Endothelial cell of umbilical vein (primary cell): ENCODE results near the gene TPRA1. TPM values are rescaled to one million over a fixed set of nuclear protein-coding genes. Genes with fewer than 3 reads are reported as not detected.
A peak's percentile ranks its signal among the peaks of the same experiment; 100 is the strongest.

ENCODE experiments used
- BruUV-seq: library from RNA; stranded (reverse); fragments of 400-500 nt; replicated peaks from 2 replicates; lab custom pipeline; 2021; lab: Mats Ljungman, UMichigan
- CTCF ChIA-PET: fragments of 300-600, 350-600 bp; sonication (Branson Sonifier 250); formaldehyde crosslinking; loops from one replicate; lab custom pipeline; 2021; ENCODE audit warnings: antibody characterized with exemption, inconsistent platforms; lab: Charles Lee
- POLR2A ChIA-PET: fragments of 300-600, 350-600 bp; sonication (Branson Sonifier 250); formaldehyde crosslinking; loops from one replicate; lab custom pipeline; 2021; ENCODE audit warnings: antibody characterized with exemption, inconsistent platforms; lab: Charles Lee
- DNase-seq: peaks from one replicate; pipeline ENCODE4 v3.0.0-alpha.2; 2011; ENCODE audit warnings: low read depth, low spot score
- FAIRE-seq: peaks from 2 replicates; lab custom pipeline; 2011; peaks lifted over from hg19 to GRCh38; lab: Jason Lieb, UNC
- H2AFZ ChIP-seq: 2 replicates; pipeline ENCODE4 v1.6.0; 2012; ENCODE audit warnings: low read depth, low read length, control low read depth, inconsistent platforms
- H3K27ac ChIP-seq: 2 replicates; pipeline ENCODE4 v1.5.1; 2011; ENCODE audit warnings: low read depth, mild to moderate bottlenecking, control low read depth, low read length, moderate library complexity; ENCODE audit not compliant: insufficient read depth
- H3K27me3 ChIP-seq, 2 experiments: 2 replicates each; pipeline versions ENCODE4 v1.6.0 to v1.6.1; 2011; ENCODE audit warnings: low read length in 2 of 2, mixed read lengths in 1 of 2; ENCODE audit not compliant: control insufficient read depth in 2 of 2, insufficient read depth in 2 of 2
- H3K36me3 ChIP-seq, 2 experiments: 2 replicates in 1 of 2; 3 replicates in 1 of 2; pipeline ENCODE4 v1.5.1; 2011; ENCODE audit warnings: low read length in 2 of 2, mild to moderate bottlenecking in 1 of 2, moderate library complexity in 1 of 2; ENCODE audit not compliant: control insufficient read depth in 2 of 2, insufficient read depth in 2 of 2; ENCODE audit errors: extremely low read depth in 1 of 2
- H3K4me1 ChIP-seq: 3 replicates; pipeline ENCODE4 v1.5.1; 2011; ENCODE audit warnings: mild to moderate bottlenecking, low read length; ENCODE audit not compliant: control insufficient read depth, insufficient read depth; ENCODE audit errors: extremely low read depth
- H3K4me2 ChIP-seq: 2 replicates; pipeline ENCODE4 v1.6.1; 2011; ENCODE audit warnings: low read length, control low read depth, mixed read lengths; ENCODE audit not compliant: insufficient read depth
- H3K4me3 ChIP-seq, 3 experiments: fragments of 200-600 bp in 1 of 3; sonication (generic), shearing (Covaris generic) in 1 of 3; replicated peaks in 1 of 3; 2 replicates each; pipeline ENCODE4 v1.5.1; 2011 to 2016; ENCODE audit warnings: control low read depth in 3 of 3, low read length in 3 of 3, mild to moderate bottlenecking in 2 of 3, inconsistent platforms in 1 of 3, low read depth in 1 of 3, moderate library complexity in 1 of 3; ENCODE audit not compliant: insufficient read depth in 1 of 3
- H3K79me2 ChIP-seq: 2 replicates; pipeline ENCODE4 v1.6.0; 2012; ENCODE audit warnings: low read length, inconsistent platforms; ENCODE audit not compliant: control insufficient read depth, insufficient read depth
- H3K9ac ChIP-seq: replicated peaks from 2 replicates; pipeline ENCODE3; 2011; ENCODE audit warnings: low read length, control low read depth; ENCODE audit not compliant: insufficient read depth; ENCODE audit errors: extremely low read depth
- H3K9me1 ChIP-seq: replicated peaks from 3 replicates; pipeline ENCODE4 v1.6.0; 2011; ENCODE audit warnings: mild to moderate bottlenecking, low read length; ENCODE audit not compliant: control insufficient read depth, insufficient read depth; ENCODE audit errors: extremely low read depth
- H3K9me3 ChIP-seq: replicated peaks from 2 replicates; pipeline ENCODE4 v1.5.1; 2012; ENCODE audit warnings: low read length, inconsistent platforms; ENCODE audit not compliant: control insufficient read depth, insufficient read depth
- H4K20me1 ChIP-seq: replicated peaks from 2 replicates; pipeline ENCODE3; 2011; ENCODE audit warnings: mild to moderate bottlenecking, low read length; ENCODE audit not compliant: control insufficient read depth, insufficient read depth; ENCODE audit errors: extremely low read depth
- EZH2 ChIP-seq: IDR thresholded peaks from 2 replicates; pipeline ENCODE4 v1.6.1; 2012; ENCODE audit warnings: borderline replicate concordance, low read depth, mild to moderate bottlenecking, moderate library complexity, low read length, inconsistent platforms; ENCODE audit not compliant: severe bottlenecking
- FOS ChIP-seq: IDR thresholded peaks from 2 replicates; pipeline ENCODE4 v1.6.1; 2011; ENCODE audit warnings: mild to moderate bottlenecking, low read length, moderate library complexity, borderline replicate concordance; ENCODE audit not compliant: insufficient read depth
- GATA2 ChIP-seq: IDR thresholded peaks from 2 replicates; pipeline ENCODE4 v1.7.0; 2011; ENCODE audit warnings: low read depth, mild to moderate bottlenecking, moderate library complexity, mixed read lengths, low read length; ENCODE audit not compliant: insufficient read length, insufficient read depth
- JUN ChIP-seq: IDR thresholded peaks from 2 replicates; pipeline ENCODE4 v1.6.1; 2011; ENCODE audit warnings: borderline replicate concordance, low read depth; ENCODE audit not compliant: insufficient read length, insufficient read depth
- MYC ChIP-seq: IDR thresholded peaks from one replicate; pipeline ENCODE4 v1.6.1; 2011; ENCODE audit warnings: mild to moderate bottlenecking, low read depth, low read length
- POLR2A ChIP-seq: IDR thresholded peaks from 2 replicates; pipeline ENCODE4 v1.6.1; 2012; ENCODE audit warnings: low read depth, mild to moderate bottlenecking, control low read depth, low read length
- POLR2AphosphoS5 ChIP-seq: IDR thresholded peaks from 2 replicates; pipeline ENCODE4 v1.6.1; 2012; ENCODE audit warnings: low read depth, mild to moderate bottlenecking, control low read depth, low read length, moderate library complexity; ENCODE audit not compliant: insufficient read depth
- dilution Hi-C: fragments of 300-500 bp; cut with MboI; formaldehyde crosslinking; loops from one replicate; pipeline ENCODE4 v1.15.0; 2019; ENCODE audit warnings: low sequenced_read_pairs; ENCODE audit not compliant: extremely low pct_ligation_motif_present
- intact Hi-C: fragments of 100-400 bp; cut with micrococcal nuclease; formaldehyde crosslinking; loops from one replicate; pipeline ENCODE4 v1.10.0; 2022
- polyA plus RNA-seq, 4 experiments: library from polyadenylated mRNA; depleted of rRNA in 3 of 4; stranded (reverse) in 3 of 4; unstranded in 1 of 4; fragments of >200 nt; gene quantifications; 2 replicates each; pipeline versions ENCODE4 v1.2.1 to v1.2.3, GENCODE V29; 2011 to 2012; ENCODE audit warnings: missing spikeins in 1 of 4
- total RNA-seq: library from RNA; stranded (reverse); gene quantifications from 2 replicates; pipeline ENCODE4 v1.2.3, GENCODE V29; 2021
- TF ChIP-seq, protein P1 (sequence below): IDR thresholded peaks from 2 replicates; pipeline ENCODE4 v1.6.1; 2011; ENCODE audit not compliant: insufficient read depth, insufficient read length
- TF ChIP-seq, protein P2 (sequence below), 2 donors: IDR thresholded peaks; 1 replicate in 1 of 2; 2 replicates in 1 of 2; pipeline ENCODE4 v1.5.1; 2011; ENCODE audit warnings: low read length in 2 of 2, mild to moderate bottlenecking in 2 of 2, moderate library complexity in 2 of 2, control low read depth in 1 of 2, inconsistent platforms in 1 of 2, low read depth in 1 of 2; ENCODE audit not compliant: insufficient read depth in 1 of 2; ENCODE audit errors: extremely low read depth in 1 of 2

Gene TPRA1
- total and polyA plus RNA-seq, 2 donors (not counting 3 experiments of a cell fraction or from before 2014, with no cell fraction given) = 34.3 to 58.0 TPM

DNA sequence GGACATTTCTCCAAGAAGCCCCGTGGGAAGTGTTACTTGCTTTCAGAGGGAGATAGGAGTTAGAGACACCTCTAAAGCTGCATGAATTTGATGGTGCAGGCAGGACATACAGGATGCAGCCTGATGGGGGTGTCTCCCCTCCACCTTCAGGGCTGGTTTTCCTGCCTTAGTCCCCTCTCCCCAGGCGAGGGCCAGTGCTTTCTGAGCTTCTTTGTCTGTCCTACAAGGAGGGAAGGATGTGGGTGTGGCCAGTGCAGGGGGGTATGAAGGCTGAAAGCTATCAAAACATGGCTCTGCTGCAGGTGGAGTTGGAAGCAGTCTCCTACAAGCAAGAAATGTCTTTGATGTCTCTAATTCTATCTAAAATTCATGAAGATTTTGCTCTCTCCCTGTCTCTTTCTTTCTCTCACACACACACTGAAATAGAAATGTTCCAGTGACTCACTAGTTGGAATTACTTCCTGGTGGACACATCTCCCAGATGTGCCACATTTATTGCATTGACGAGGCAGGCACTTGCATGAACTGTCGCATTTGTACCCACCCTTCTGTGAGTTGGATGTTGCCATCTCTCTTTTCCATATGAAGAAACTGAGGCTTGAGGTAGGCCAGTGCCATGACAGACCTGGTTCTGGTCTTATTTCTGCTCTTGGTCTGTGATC lies 24.5 kb upstream of the TPRA1 start:
- POLR2A ChIA-PET = no interaction called here
- Histone ChIP-seq H3K9me3 (no peaks in the 10 kb centered on the region), H2AFZ (no peak overlapping the region), H3K4me3 (no peak overlapping the region), H3K27me3 (no peaks in the 10 kb centered on the region), H3K36me3 (peaks cover 0 to 5% of the 10 kb centered on the region in 2 experiments), H3K9ac (no peak overlapping the region), H4K20me1 (no peaks in the 10 kb centered on the region), H3K9me1 (no peaks in the 10 kb centered on the region), H3K79me2 (no peaks in the 10 kb centered on the region), H3K4me1 (peaks cover 13% of the 10 kb centered on the region), H3K4me2 (no peak overlapping the region), H3K27ac (no peak overlapping the region)
- intact Hi-C loops (no loop called here), dilution Hi-C loops (no loop called here)
- BruUV-seq = no TSS peak
- no peak for TF ChIP-seq GATA2
- no peak for TF ChIP-seq EZH2
- TF ChIP-seq MYC = no peak
- peak; percentile 6 for TF ChIP-seq FOS
- TF ChIP-seq, protein P1, sequence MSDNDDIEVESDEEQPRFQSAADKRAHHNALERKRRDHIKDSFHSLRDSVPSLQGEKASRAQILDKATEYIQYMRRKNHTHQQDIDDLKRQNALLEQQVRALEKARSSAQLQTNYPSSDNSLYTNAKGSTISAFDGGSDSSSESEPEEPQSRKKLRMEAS = no peak
- no peak for TF ChIP-seq POLR2AphosphoS5
- no peak for DNase-seq
- peak; percentile 54 for FAIRE-seq
- CTCF ChIA-PET = interaction anchor here (1.6 kb wide), 1 partner anchor 40 kb away, joined by 5 read pairs; no protein-coding TSS in a partner anchor

GRCh38 chr3:127613406-127613805 lies 22.9 kb upstream of the TPRA1 start:
- FAIRE-seq = peak; percentile 8
- TF ChIP-seq GATA2 (no peak), EZH2 (no peak), FOS (no peak), POLR2AphosphoS5 (no peak), POLR2A (no peak), MYC (no peak), JUN (no peak)
- TF ChIP-seq, protein P1 = no peak
- TF ChIP-seq, protein P2, sequence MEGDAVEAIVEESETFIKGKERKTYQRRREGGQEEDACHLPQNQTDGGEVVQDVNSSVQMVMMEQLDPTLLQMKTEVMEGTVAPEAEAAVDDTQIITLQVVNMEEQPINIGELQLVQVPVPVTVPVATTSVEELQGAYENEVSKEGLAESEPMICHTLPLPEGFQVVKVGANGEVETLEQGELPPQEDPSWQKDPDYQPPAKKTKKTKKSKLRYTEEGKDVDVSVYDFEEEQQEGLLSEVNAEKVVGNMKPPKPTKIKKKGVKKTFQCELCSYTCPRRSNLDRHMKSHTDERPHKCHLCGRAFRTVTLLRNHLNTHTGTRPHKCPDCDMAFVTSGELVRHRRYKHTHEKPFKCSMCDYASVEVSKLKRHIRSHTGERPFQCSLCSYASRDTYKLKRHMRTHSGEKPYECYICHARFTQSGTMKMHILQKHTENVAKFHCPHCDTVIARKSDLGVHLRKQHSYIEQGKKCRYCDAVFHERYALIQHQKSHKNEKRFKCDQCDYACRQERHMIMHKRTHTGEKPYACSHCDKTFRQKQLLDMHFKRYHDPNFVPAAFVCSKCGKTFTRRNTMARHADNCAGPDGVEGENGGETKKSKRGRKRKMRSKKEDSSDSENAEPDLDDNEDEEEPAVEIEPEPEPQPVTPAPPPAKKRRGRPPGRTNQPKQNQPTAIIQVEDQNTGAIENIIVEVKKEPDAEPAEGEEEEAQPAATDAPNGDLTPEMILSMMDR (IDR thresholded peaks at IDR 0.05; ENCODE audit: extremely low read depth in 1 of 2, insufficient read depth in 1 of 2, low read depth in 1 of 2, low read length in 2 of 2) = no peak

More at GRCh38 chr3:127613406-127613805, 22.9 kb upstream of the TPRA1 start:
- Histone ChIP-seq H2AFZ (no peak overlapping the region), H3K9ac (no peak overlapping the region), H3K27me3 (no peaks in the 10 kb centered on the region), H3K4me2 (no peak overlapping the region), H3K4me3 (no peak overlapping the region), H3K4me1 (peaks cover 13% of the 10 kb centered on the region), H3K36me3 (peaks cover 4 to 10% of the 10 kb centered on the region in 2 experiments), H3K9me3 (no peaks in the 10 kb centered on the region), H4K20me1 (no peaks in the 10 kb centered on the region), H3K27ac (peak overlapping the region; percentile 26), H3K9me1 (no peaks in the 10 kb centered on the region), H3K79me2 (no peaks in the 10 kb centered on the region)
- no TSS peak for BruUV-seq
- intact Hi-C loops = no loop called here
- ChIA-PET POLR2A (no interaction called here), CTCF (no interaction called here)
- DNase-seq = no peak
- dilution Hi-C loops = no loop called here
